Measurements from ENCODE around the gene UQCRC1.
"Not testable (repeated sequence)": the region's sequence is repeated elsewhere in the genome, so short reads cannot be mapped to it uniquely, and the experiment has no call there.

UQCRC1 gene

GRCh38 chr3:48555949-48556795 lies 53.3 kb downstream of the UQCRC1 start:
- DNase-seq (ENCODE audit: low read depth in 1 of 2, low spot score in 1 of 2) = peak in 1 of 2 donors; percentile 8

DNA sequence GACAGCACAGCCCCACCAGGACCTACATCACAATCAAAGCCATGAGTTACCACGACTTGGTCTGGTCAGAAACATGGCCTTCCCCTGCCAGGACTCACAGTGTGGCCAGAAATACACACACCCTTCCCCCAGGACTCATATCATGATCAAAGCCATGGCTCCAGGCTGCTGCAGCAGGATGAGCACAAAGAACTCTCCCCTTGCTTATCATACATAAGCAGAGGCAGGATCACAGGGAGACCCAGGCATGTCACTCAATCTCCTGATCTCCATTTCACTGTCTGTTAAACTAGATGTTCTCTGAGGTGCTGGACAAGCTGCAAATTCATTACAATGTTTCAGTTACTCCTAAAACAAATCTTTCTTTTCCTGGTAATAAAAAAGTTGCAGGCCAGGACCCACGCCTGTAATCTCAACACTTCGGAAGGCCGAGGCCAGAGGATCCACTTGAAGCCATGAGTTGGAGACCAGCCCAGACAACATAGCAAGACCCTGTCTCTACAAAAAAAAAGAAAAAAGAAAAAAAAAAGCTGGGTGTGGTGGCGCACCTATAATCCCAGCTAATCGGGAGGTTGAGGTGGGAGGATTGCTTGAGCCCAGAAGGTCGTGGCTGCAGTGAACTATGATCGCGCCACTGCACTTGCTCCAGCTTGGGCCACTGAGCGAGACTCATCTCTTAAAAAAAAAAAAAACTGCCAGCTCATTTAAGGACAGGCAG lies 54.1 kb downstream of the UQCRC1 start:
- DNase-seq (ENCODE audit: low read depth in 1 of 2, low spot score in 1 of 2) = no peak

- DNase-seq (ENCODE audit: low read depth in 1 of 2, low spot score in 1 of 2) = no peak
These were observed 55.3 kb downstream of the UQCRC1 start for GRCh38 chr3:48553886-48554845.

- DNase-seq (ENCODE audit: low read depth in 1 of 2, low spot score in 1 of 2) = no peak
These were observed 56.1 kb downstream of the UQCRC1 start for GRCh38 chr3:48553361-48553760.

- no peak for DNase-seq (ENCODE audit: low read depth in 1 of 2, low spot score in 1 of 2)
These were observed 57.1 kb downstream of the UQCRC1 start for GRCh38 chr3:48552111-48552951.

DNA sequence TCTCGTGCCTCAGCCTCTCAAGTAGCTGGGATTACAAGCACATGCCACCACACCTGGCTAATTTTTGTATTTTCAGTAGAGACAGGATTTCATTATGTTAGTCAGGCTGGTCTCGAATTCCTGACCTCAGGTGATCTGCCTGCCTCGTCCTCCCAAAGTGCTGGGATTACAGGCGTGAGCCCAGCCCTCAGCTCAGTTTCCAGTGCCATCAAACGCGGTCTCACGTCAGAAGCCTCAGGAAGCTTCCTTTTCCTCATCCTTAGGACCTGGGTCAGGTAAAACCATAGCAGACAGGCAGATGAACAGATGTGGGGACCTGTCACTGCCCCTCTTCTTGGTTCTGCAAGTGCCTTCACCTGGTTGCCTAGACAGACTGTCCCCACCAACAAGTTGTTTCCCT lies 57.8 kb downstream of the UQCRC1 start:
- DNase-seq (ENCODE audit: low read depth in 1 of 2, low spot score in 1 of 2) = not testable (repeated sequence)

All from stimulated activated CD4-positive, alpha-beta T cell treated with anti-CD3 and anti-CD28 coated beads, Interleukin-15, amount 100 ng/mL, for 1 hour (primary cell).